ENCODE measurements around the gene ADAMTSL1.

GRCh38 chr9:18857769-18858168 is 383.8 kb downstream of the ADAMTSL1 start:
- no peak for TF ChIP-seq CHD2 (IDR thresholded peaks at IDR 0.05; ENCODE audit: low read length)
- no peak for TF ChIP-seq POLR2A (IDR thresholded peaks at IDR 0.05; ENCODE audit: control extremely low read depth in 1 of 2, low read depth in 2 of 2, low read length in 2 of 2)
- no peak for TF ChIP-seq ATF2 (IDR thresholded peaks at IDR 0.05; ENCODE audit: low read length)
- TF ChIP-seq CTCF (IDR thresholded peaks at IDR 0.05; ENCODE audit: control extremely low read depth in 1 of 3, insufficient read depth in 1 of 3, low read depth in 1 of 3, low read length in 3 of 3): no peak
- TF ChIP-seq POLR2AphosphoS5 (IDR thresholded peaks at IDR 0.05; ENCODE audit: low read depth, low read length): no peak
- TF ChIP-seq HDAC6 (IDR thresholded peaks at IDR 0.05; ENCODE audit: low read depth, low read length): no peak
- no peak for TF ChIP-seq GTF2F1 (IDR thresholded peaks at IDR 0.05; ENCODE audit: borderline replicate concordance, low read depth, low read length)
- TF ChIP-seq TAF1 (IDR thresholded peaks at IDR 0.05; ENCODE audit: low read depth, low read length): no peak
- no peak for TF ChIP-seq E2F6 (IDR thresholded peaks at IDR 0.05)
- no peak for TF ChIP-seq PHF8 (conservative IDR thresholded peaks at IDR 0.05; ENCODE audit: low read depth, low read length)
- TF ChIP-seq BRCA1 (IDR thresholded peaks at IDR 0.05; ENCODE audit: low read depth, low read length): no peak
- TF ChIP-seq MAX (IDR thresholded peaks at IDR 0.05): no peak
- TF ChIP-seq KDM1A (IDR thresholded peaks at IDR 0.05; ENCODE audit: borderline replicate concordance, low read length): no peak
- no peak for TF ChIP-seq JUND (IDR thresholded peaks at IDR 0.05; ENCODE audit: low read length)

Data from H1 (cell line).